ENCODE data around the gene TIMP3.

DNA sequence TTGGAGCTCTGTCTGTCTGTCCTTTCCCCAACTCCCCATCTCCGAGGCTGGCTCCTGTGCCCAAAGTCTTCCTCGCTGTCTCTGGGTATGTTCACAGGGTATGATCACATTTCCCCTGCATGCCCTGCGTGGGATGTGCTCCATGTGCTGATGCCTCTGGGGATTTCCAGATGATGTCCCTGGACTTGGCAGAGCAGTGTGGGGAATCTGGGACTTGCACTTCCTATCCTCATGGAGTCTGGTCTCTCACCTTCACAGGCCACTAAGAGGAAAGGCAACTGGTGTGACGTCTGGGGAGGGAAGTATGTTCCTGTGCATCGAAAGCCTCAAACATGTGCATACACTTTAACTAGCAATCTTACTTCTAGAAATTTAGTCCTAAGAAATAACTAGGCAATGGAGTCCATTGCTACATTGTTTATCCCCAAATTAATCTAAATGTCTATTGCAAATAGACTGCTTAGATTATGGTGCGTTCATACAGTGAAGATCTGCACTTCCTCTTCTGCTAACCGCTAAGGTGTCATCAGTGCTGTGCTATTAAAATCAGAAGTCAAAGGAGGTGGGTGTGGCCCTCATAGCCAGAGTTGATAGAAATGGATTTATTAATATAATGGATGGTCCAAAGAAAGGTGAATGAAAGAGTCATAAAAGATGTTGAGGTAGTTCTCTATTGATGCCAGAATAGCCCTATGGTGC lies 20.8 kb downstream of the TIMP3 start:
- TF ChIP-seq, protein P1, sequence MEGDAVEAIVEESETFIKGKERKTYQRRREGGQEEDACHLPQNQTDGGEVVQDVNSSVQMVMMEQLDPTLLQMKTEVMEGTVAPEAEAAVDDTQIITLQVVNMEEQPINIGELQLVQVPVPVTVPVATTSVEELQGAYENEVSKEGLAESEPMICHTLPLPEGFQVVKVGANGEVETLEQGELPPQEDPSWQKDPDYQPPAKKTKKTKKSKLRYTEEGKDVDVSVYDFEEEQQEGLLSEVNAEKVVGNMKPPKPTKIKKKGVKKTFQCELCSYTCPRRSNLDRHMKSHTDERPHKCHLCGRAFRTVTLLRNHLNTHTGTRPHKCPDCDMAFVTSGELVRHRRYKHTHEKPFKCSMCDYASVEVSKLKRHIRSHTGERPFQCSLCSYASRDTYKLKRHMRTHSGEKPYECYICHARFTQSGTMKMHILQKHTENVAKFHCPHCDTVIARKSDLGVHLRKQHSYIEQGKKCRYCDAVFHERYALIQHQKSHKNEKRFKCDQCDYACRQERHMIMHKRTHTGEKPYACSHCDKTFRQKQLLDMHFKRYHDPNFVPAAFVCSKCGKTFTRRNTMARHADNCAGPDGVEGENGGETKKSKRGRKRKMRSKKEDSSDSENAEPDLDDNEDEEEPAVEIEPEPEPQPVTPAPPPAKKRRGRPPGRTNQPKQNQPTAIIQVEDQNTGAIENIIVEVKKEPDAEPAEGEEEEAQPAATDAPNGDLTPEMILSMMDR (IDR thresholded peaks at IDR 0.05), result no peak
- no peak for TF ChIP-seq POLR2A (IDR thresholded peaks at IDR 0.05)
- peak; percentile 41 to 44 for TF ChIP-seq POLR2AphosphoS5 (IDR thresholded peaks at IDR 0.05)

Data from upper lobe of left lung (tissue), 4 donors.